ENCODE data around the gene PNPLA8.
"Not testable (repeated sequence)": the region's sequence is repeated elsewhere in the genome, so short reads cannot be mapped to it uniquely, and the experiment has no call there.

- TF ChIP-seq CTCF (conservative IDR thresholded peaks at IDR 0.05; ENCODE audit: low read depth, low read length); EZH2 (IDR thresholded peaks at IDR 0.05; ENCODE audit: low read length, unreplicated experiment); EZH2phosphoT487 (IDR thresholded peaks at IDR 0.05; ENCODE audit: borderline replicate concordance, low read length): not testable (repeated sequence)
These were observed 22.4 kb upstream of the PNPLA8 start for GRCh38 chr7:108548141-108548896.
